BE2C (cell line): ENCODE measurements around the gene STEAP2.
"Not testable (repeated sequence)": the region's sequence is repeated elsewhere in the genome, so short reads cannot be mapped to it uniquely, and the experiment has no call there.

Experiments
- DNase-seq: peaks from one replicate; pipeline ENCODE4 v3.0.0-alpha.2; 2020
- H3K27me3 ChIP-seq: fragments of 250-450 bp; sonication (Bioruptor Pico); 2 replicates; pipeline ENCODE4 v1.5.1; 2020; ENCODE audit warnings: mild to moderate bottlenecking
- H3K36me3 ChIP-seq: fragments of 250-450 bp; sonication (Bioruptor Pico); 2 replicates; pipeline ENCODE4 v1.5.1; 2020; ENCODE audit warnings: mild to moderate bottlenecking
- H3K4me1 ChIP-seq: fragments of 250-450 bp; sonication (Bioruptor Pico); 2 replicates; pipeline ENCODE4 v1.5.1; 2020
- H3K4me3 ChIP-seq: 2 replicates; pipeline ENCODE4 v1.5.1; 2011; ENCODE audit warnings: low read depth, low read length
- H3K9me3 ChIP-seq: fragments of 250-450 bp; sonication (Bioruptor Pico); 2 replicates; pipeline ENCODE4 v1.5.1; 2020
- TF ChIP-seq, protein P1 (sequence below): IDR thresholded peaks from 2 replicates; pipeline ENCODE4 v1.5.1; 2012; ENCODE audit warnings: mild to moderate bottlenecking, low read depth, low read length

Gene STEAP2

GRCh38 chr7:90246171-90246570, 34.6 kb downstream of the STEAP2 start:
- Histone ChIP-seq H3K9me3 (no peaks in the 10 kb centered on the region), H3K27me3 (peaks cover 9% of the 10 kb centered on the region), H3K36me3 (no peaks in the 10 kb centered on the region), H3K4me3 (no peak overlapping the region), H3K4me1 (no peaks in the 10 kb centered on the region)
- no peak for DNase-seq
- TF ChIP-seq, protein P1, sequence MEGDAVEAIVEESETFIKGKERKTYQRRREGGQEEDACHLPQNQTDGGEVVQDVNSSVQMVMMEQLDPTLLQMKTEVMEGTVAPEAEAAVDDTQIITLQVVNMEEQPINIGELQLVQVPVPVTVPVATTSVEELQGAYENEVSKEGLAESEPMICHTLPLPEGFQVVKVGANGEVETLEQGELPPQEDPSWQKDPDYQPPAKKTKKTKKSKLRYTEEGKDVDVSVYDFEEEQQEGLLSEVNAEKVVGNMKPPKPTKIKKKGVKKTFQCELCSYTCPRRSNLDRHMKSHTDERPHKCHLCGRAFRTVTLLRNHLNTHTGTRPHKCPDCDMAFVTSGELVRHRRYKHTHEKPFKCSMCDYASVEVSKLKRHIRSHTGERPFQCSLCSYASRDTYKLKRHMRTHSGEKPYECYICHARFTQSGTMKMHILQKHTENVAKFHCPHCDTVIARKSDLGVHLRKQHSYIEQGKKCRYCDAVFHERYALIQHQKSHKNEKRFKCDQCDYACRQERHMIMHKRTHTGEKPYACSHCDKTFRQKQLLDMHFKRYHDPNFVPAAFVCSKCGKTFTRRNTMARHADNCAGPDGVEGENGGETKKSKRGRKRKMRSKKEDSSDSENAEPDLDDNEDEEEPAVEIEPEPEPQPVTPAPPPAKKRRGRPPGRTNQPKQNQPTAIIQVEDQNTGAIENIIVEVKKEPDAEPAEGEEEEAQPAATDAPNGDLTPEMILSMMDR = no peak

- Histone ChIP-seq H3K4me3 (no peak overlapping the region), H3K27me3 (peaks cover 11% of the 10 kb centered on the region), H3K9me3 (no peaks in the 10 kb centered on the region), H3K4me1 (no peaks in the 10 kb centered on the region), H3K36me3 (no peaks in the 10 kb centered on the region)
- TF ChIP-seq, protein P1 = no peak
- DNase-seq = no peak
Observed at GRCh38 chr7:90248706-90249105, 37.2 kb downstream of the STEAP2 start.

DNA sequence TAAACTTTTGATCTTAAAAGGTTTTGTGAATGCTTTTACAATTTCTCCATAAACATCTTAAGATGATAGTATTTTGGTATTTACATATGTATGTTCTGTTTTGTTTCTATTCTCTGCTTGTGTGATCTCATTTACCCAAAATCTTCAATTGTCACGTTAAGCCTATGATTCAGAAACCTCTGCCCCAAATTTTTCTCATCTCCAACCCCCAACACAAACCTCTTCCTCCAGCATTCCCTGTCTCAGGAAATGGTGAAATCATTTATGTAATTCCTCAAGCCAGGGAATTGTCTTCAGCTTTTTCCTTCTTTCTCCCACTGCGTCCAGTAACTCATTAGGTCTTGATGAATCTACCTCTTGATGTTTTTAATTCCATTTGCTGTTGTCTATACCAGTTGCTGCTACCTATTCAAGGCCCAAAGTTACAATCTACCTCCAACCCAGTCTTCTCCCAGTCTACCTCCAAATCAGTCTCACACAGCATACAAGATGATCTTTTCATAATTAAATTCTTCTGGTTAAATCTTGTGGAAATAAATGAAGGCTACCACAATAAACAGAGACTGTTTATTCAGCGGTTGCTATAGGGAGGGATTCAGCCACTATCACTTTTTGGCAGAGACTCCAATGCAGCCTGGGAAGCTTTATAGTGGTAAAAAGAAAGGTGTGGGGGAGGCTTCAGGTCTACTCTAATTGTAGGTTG, 39.2 kb downstream of the STEAP2 start:
- TF ChIP-seq, protein P1 = no peak
- DNase-seq = no peak
- Histone ChIP-seq H3K36me3 (no peaks in the 10 kb centered on the region), H3K4me3 (no peak overlapping the region), H3K9me3 (no peaks in the 10 kb centered on the region), H3K4me1 (no peaks in the 10 kb centered on the region), H3K27me3 (peaks cover 11% of the 10 kb centered on the region)

DNA sequence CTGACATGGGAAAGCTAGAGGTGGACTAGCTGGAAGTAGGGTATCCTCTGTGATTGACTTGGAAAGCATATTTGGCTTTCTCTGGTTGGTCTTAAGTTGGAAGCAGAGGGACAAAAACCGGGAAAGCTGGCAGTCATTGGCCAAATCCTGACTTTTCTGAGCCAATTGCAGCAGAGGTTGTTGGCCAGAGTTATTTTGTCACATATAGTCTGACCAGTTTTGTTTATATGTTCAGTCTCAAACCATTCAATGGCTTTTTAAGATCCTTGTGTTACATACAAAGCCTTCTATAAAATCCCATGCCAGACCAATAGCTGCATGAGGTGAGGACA, 39.7 kb downstream of the STEAP2 start:
- TF ChIP-seq, protein P1 = no peak
- Histone ChIP-seq H3K4me1 (no peaks in the 10 kb centered on the region), H3K4me3 (no peak overlapping the region), H3K36me3 (no peaks in the 10 kb centered on the region), H3K9me3 (0 out of 2 replicates have a peak, but pooled peaks cover 3% of the 10 kb centered on the region), H3K27me3 (peaks cover 8% of the 10 kb centered on the region)
- no peak for DNase-seq

DNA sequence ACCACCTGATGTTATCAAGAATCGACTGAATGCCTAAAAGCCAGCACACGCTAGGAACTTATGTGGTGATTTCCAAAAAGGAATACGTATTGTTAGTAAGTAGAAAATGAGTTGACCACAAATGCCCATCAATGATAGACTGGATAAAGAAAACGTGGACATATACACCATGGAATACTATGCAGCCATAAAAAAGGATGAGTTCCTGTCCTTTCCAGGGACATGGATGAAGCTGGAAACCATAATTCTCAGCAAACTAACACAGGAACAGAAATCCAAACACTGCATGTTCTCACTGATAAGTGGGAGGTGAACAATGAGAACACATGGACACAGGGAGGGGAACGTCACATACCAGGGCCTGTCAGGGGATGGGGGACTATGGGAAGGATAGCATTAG, 44.5 kb downstream of the STEAP2 start:
- not testable (repeated sequence) for H3K4me1 ChIP-seq, DNase-seq, H3K4me3 ChIP-seq, H3K36me3 ChIP-seq, H3K9me3 ChIP-seq, H3K27me3 ChIP-seq

DNA sequence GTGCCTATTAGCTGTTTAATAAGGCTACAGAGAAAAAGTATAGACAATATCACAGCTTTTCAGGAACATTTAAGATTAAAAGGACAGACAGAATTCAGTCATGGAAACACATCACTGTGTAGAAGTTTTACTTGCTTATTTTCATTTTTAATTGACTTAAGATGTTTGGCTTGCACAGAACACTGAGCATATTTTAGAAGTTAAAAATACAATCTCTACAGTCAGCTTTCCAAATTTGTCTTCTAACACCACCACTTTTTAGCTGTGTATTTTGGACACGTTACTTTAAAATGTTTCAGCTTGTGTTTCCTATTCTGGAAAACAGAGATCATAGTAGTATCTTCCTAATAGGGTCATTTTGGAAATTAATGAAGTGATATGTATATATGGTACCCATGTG, 45.2 kb downstream of the STEAP2 start:
- no peak for DNase-seq
- H3K36me3 ChIP-seq = no peaks in the 10 kb centered on the region
- H3K9me3 ChIP-seq = 0 out of 2 replicates have a peak, but pooled peaks cover 3% of the 10 kb centered on the region
- peaks cover 2% of the 10 kb centered on the region; the same call in 1 of the 2 replicates for H3K27me3 ChIP-seq
- no peaks in the 10 kb centered on the region for H3K4me1 ChIP-seq
- TF ChIP-seq, protein P1 = no peak
- H3K4me3 ChIP-seq = no peak overlapping the region
